Left lung (tissue), 10 donors: ENCODE results near the gene RSAD2. TPM values are rescaled to one million over a fixed set of nuclear protein-coding genes. Genes with fewer than 3 reads are reported as not detected.

Experiments used
- ATAC-seq: fragments of 200-7000 bp; cut with Tn5 transposase; one replicate; pipeline ENCODE4 v1.9.1; 2020; ENCODE audit warnings: moderate library complexity
- DNase-seq, 4 donors: peaks; one replicate each; pipeline ENCODE4 v3.0.0-alpha.2; 2013 to 2020
- H3K27ac ChIP-seq, 2 donors: fragments of 200-600 bp; sonication (generic) in 1 of 2; one replicate each; pipeline versions ENCODE4 v1.5.0 to v1.8.0; 2020 to 2021
- H3K27me3 ChIP-seq, 2 donors: fragments of 200-600 bp; sonication (generic) in 1 of 2; one replicate each; pipeline versions ENCODE4 v1.5.0 to v1.8.0; 2020 to 2021
- H3K36me3 ChIP-seq, 2 donors: fragments of 200-600 bp; sonication (generic) in 1 of 2; one replicate each; pipeline versions ENCODE4 v1.5.0 to v1.8.0; 2020 to 2021
- H3K4me1 ChIP-seq, 2 donors: fragments of 200-600 bp; one replicate each; pipeline ENCODE4 v1.8.0; 2021
- H3K4me3 ChIP-seq, 2 donors: fragments of 200-600 bp; sonication (generic) in 1 of 2; one replicate each; pipeline versions ENCODE4 v1.5.0 to v1.8.0; 2020 to 2021; ENCODE audit warnings: mild to moderate bottlenecking in 1 of 2
- H3K9me3 ChIP-seq, 2 donors: fragments of 200-600 bp; sonication (generic) in 1 of 2; one replicate each; pipeline versions ENCODE4 v1.5.0 to v1.8.0; 2020 to 2021
- intact Hi-C, 2 donors: fragments of 100-400 bp; cut with DNase I; formaldehyde crosslinking; loops; one replicate each; pipeline versions ENCODE4 v1.11.2 to v1.14.2; 2022
- polyA plus RNA-seq, 6 donors: library from polyadenylated mRNA; unstranded; fragments of 120-200 nt; gene quantifications; one replicate each; pipeline ENCODE4 v1.2.1, GENCODE V29; 2013; ENCODE audit not compliant: insufficient read length in 6 of 6
- total RNA-seq, 2 donors: library from RNA; stranded (reverse); fragmentation: NEBNext Ultra II Directional; extraction: Animal tissue kit (Norgen Biotek cat#: 25700); gene quantifications; one replicate each; pipeline ENCODE4 v1.2.1, GENCODE V29; 2021
- TF ChIP-seq, protein P1 (sequence below), 2 donors: fragments of 200-600 bp; sonication (generic) in 1 of 2; IDR thresholded peaks; one replicate each; pipeline versions ENCODE4 v1.5.0 to v1.8.0; 2021; ENCODE audit warnings: antibody characterized with exemption in 2 of 2
- donor health status: DM: no; HTN: yes; CAD: no.
- donor health status: DM: no; HTN: no; CAD: no.

Gene RSAD2
- total and polyA plus RNA-seq, 8 donors = 3.5 to 23.1 (median 4.8) TPM

DNA sequence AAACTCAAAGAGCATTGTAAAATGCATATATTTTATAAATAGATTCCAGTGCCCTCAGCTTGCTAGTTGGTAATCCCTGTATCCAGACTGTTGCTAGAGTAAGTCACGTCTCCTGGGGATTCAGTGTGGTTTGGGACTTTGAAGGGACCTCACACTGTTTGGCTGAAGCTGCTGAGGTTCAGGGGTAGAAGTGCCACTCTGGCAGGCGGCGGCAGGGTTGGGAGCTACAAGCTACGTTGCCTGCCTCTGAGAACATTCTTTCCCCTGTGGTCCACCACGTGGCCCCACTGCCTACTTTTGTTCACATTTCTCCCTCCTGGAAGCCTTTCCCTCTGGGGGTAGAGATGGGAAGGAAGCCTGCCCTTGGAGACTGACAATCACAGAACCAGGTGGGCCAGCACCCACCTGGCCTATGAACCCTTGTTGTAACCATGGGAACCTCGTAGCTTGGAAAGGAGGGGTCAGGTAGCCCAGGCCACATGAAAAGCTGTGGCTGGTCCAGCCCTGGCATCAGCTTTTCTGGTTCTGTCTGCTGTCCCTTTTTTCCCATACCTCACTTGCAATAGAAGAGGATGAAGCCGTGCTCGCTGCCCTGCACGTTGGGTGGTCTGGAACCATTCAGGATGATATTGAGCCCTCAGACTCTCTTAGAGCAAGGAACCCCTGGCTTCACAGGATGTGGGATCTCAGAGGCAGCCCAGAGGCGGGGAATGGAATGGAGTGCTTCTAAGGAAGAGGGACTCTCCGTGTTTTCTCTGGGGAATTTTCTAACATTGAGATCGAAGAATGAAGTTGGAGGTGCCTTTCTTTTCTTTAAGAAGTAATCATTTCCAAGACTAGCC, 42.5 kb downstream of the RSAD2 start:
- DNase-seq (no peak), ATAC-seq (no peak)
- H3K27me3 ChIP-seq = no peaks in the 10 kb centered on the region
- TF ChIP-seq, protein P1, sequence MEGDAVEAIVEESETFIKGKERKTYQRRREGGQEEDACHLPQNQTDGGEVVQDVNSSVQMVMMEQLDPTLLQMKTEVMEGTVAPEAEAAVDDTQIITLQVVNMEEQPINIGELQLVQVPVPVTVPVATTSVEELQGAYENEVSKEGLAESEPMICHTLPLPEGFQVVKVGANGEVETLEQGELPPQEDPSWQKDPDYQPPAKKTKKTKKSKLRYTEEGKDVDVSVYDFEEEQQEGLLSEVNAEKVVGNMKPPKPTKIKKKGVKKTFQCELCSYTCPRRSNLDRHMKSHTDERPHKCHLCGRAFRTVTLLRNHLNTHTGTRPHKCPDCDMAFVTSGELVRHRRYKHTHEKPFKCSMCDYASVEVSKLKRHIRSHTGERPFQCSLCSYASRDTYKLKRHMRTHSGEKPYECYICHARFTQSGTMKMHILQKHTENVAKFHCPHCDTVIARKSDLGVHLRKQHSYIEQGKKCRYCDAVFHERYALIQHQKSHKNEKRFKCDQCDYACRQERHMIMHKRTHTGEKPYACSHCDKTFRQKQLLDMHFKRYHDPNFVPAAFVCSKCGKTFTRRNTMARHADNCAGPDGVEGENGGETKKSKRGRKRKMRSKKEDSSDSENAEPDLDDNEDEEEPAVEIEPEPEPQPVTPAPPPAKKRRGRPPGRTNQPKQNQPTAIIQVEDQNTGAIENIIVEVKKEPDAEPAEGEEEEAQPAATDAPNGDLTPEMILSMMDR (IDR thresholded peaks at IDR 0.05) = no peak
- no peaks in the 10 kb centered on the region for H3K36me3 ChIP-seq
- no peak overlapping the region for H3K4me3 ChIP-seq
- no peaks in the 10 kb centered on the region for H3K9me3 ChIP-seq
- intact Hi-C loops = loop anchor here in 1 of 2 donors (5.0 to 10.0 kb wide), 2 partner anchors 87 to 115 kb away; no protein-coding TSS in a partner anchor
- H3K4me1 ChIP-seq = peaks cover 0 to 28% of the 10 kb centered on the region in 2 donors
- H3K27ac ChIP-seq = no peak overlapping the region

DNA sequence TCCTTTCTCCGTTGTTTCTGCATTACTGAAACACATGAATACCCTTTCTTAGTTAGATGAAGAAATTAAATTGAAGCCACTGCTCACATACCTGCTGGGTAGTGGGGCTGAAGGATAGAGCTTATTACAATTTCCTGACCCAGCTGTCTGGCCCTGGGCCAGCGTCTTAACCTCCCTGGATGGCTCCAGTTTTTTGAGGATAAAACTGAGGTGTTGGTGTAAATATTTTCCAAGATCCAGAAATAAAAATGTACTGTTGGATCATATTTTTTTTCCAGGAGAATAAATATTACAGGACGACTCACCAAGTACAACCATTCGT, 43.1 kb downstream of the RSAD2 start:
- intact Hi-C loops = no loop called here

DNA sequence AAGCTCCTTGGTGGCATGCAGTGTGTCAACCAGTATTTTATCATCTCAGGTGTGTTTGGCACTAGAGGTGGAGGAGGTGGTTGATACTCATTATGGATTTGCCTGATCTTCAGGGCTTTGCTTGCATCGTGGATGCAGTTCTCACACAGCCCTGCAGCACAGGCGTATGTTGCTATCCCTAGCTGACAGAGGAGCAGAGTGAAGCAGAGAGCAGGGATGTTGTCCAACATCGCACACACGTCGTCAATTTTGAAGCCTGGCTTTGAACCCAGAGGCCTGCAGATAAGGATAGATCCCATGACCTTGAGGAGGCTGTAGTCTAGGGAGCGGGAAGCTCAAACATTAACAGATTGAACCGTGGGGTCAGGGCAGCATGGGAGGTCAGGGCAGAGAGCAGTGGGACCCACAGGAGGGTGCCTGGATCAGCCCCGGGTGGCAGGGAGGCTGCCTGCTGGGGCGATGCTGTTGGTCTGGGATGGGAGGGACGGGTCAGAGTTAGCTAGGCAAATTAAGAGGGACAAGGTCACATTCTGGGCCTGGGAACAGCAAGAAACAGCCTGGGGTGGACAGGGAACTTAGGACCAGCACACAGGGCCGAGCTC, 43.8 kb downstream of the RSAD2 start:
- intact Hi-C loops = no loop called here
- TF ChIP-seq, protein P1 (IDR thresholded peaks at IDR 0.05) = no peak
- DNase-seq = no peak
- Histone ChIP-seq H3K4me3 (no peak overlapping the region), H3K4me1 (peaks cover 0 to 28% of the 10 kb centered on the region in 2 donors), H3K36me3 (no peaks in the 10 kb centered on the region), H3K27ac (no peak overlapping the region), H3K9me3 (no peaks in the 10 kb centered on the region), H3K27me3 (no peaks in the 10 kb centered on the region)
- no peak for ATAC-seq

More for the DNA sequence above, 43.1 kb downstream of the RSAD2 start:
- TF ChIP-seq, protein P1 (IDR thresholded peaks at IDR 0.05) = no peak
- Histone ChIP-seq H3K27ac (no peak overlapping the region), H3K4me3 (no peak overlapping the region), H3K9me3 (no peaks in the 10 kb centered on the region), H3K36me3 (no peaks in the 10 kb centered on the region), H3K27me3 (no peaks in the 10 kb centered on the region), H3K4me1 (peaks cover 0 to 28% of the 10 kb centered on the region in 2 donors)
- ATAC-seq (no peak), DNase-seq (no peak)

DNA sequence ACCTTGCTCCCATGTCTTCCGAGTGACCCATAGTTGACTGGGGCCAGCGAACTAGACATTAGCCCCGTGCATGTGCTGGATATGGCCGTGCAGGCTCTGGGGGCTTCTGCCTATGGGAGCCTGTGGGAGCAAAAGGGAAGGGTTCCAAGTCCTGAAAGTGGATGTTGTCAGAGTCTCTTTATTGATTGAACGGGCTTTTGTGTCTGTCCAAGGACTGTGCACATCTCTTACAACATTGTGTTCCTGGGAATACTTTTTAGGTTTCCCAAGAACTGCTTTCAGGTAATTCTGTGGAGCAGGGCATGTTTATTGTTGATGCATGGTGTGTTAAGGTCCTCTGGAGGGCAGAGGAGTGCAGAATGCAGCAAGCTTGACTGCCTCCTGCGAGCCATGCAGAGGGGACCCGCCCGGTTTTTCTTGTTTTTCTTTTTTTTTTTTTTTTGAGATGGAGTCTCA, 44.7 kb downstream of the RSAD2 start:
- H3K4me1 ChIP-seq = peaks cover 0 to 30% of the 10 kb centered on the region in 2 donors

DNA sequence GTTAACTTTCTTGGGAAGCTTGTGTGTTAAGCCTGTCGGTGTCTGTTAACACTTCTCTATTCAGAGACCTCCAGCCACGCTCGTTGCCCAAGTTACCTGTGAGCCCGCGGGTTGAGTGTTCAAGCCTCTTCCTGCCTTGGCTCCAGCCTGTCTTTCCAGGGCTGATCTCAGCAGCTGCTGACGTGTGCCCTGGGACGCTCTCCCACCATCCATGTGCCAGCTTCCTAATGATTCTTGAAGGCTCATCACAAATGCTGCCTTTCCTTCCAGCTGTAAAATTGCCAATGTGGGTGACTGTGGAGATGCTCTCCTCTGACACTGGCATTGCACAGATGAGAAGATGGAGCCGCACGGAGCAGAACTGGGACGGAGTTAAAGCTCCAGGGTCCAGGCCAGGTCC, 45.7 kb downstream of the RSAD2 start:
- H3K27ac ChIP-seq = no peak overlapping the region
- H3K27me3 ChIP-seq = no peaks in the 10 kb centered on the region
- DNase-seq = no peak
- H3K4me1 ChIP-seq = peaks cover 0 to 32% of the 10 kb centered on the region in 2 donors
- intact Hi-C loops = no loop called here
- TF ChIP-seq, protein P1 (IDR thresholded peaks at IDR 0.05) = no peak
- no peaks in the 10 kb centered on the region for H3K36me3 ChIP-seq
- no peaks in the 10 kb centered on the region for H3K9me3 ChIP-seq
- ATAC-seq = no peak
- no peak overlapping the region for H3K4me3 ChIP-seq

More for the DNA sequence above, 44.7 kb downstream of the RSAD2 start:
- ATAC-seq = peak; percentile 37
- H3K9me3 ChIP-seq = no peaks in the 10 kb centered on the region
- no peak overlapping the region for H3K4me3 ChIP-seq
- intact Hi-C loops = no loop called here
- TF ChIP-seq, protein P1 (IDR thresholded peaks at IDR 0.05) = no peak
- H3K27me3 ChIP-seq = no peaks in the 10 kb centered on the region
- peak in 1 of 4 donors; percentile 48 for DNase-seq
- H3K27ac ChIP-seq = no peak overlapping the region
- H3K36me3 ChIP-seq = no peaks in the 10 kb centered on the region
